GM21717 (cell line): Measurements from ENCODE around the gene PTPRQ.

Experiments
- ATAC-seq: cut with Tn5 transposase; IDR thresholded peaks from one replicate; pipeline ENCODE4 v1.9.1; 2021; ENCODE audit warnings: mild to moderate bottlenecking, moderate library complexity; ENCODE audit not compliant: unreplicated experiment

The PTPRQ gene

GRCh38 chr12:80551897-80552296 is 107.9 kb downstream of the PTPRQ start:
- ATAC-seq, result no peak

GRCh38 chr12:80553316-80553715 is 109.3 kb downstream of the PTPRQ start:
- ATAC-seq, result no peak

GRCh38 chr12:80556566-80556965 is 112.5 kb downstream of the PTPRQ start:
- ATAC-seq, result no peak

- ATAC-seq, result no peak
These were observed 115.7 kb downstream of the PTPRQ start for GRCh38 chr12:80559766-80560165.

- ATAC-seq, result no peak
These were observed 121.2 kb downstream of the PTPRQ start for GRCh38 chr12:80565271-80565670.

GRCh38 chr12:80567401-80567800 is 123.4 kb downstream of the PTPRQ start:
- ATAC-seq, result no peak

- ATAC-seq, result no peak
These were observed 132.8 kb downstream of the PTPRQ start for GRCh38 chr12:80576641-80577418.

GRCh38 chr12:80580254-80580653 is 136.2 kb downstream of the PTPRQ start:
- no peak for ATAC-seq

- ATAC-seq, result no peak
These were observed 137.7 kb downstream of the PTPRQ start for GRCh38 chr12:80581783-80582182.

GRCh38 chr12:80582431-80582830 is 138.4 kb downstream of the PTPRQ start:
- ATAC-seq, result peak; percentile 62

- no peak for ATAC-seq
These were observed 145.0 kb downstream of the PTPRQ start for GRCh38 chr12:80589077-80589476.

GRCh38 chr12:80590085-80590484 is 146.1 kb downstream of the PTPRQ start:
- ATAC-seq, result no peak

GRCh38 chr12:80593766-80594165 is 149.7 kb downstream of the PTPRQ start:
- ATAC-seq, result no peak

- ATAC-seq, result no peak
These were observed 152.5 kb downstream of the PTPRQ start for GRCh38 chr12:80596509-80596908.

GRCh38 chr12:80598004-80598606 is 154.1 kb downstream of the PTPRQ start:
- ATAC-seq, result no peak

GRCh38 chr12:80602455-80602854 is 158.4 kb downstream of the PTPRQ start:
- no peak for ATAC-seq

GRCh38 chr12:80607361-80608135 is 163.5 kb downstream of the PTPRQ start:
- no peak for ATAC-seq

- no peak for ATAC-seq
These were observed 173.7 kb downstream of the PTPRQ start for GRCh38 chr12:80617733-80618132.

GRCh38 chr12:80620281-80620680 is 176.2 kb downstream of the PTPRQ start:
- ATAC-seq, result no peak

GRCh38 chr12:80622271-80622670 is 178.2 kb downstream of the PTPRQ start:
- no peak for ATAC-seq

- ATAC-seq, result no peak
These were observed 181.0 kb downstream of the PTPRQ start for GRCh38 chr12:80625051-80625450.

- no peak for ATAC-seq
These were observed 181.9 kb downstream of the PTPRQ start for GRCh38 chr12:80625901-80626300.
